ENCODE results near the gene SPATA12.

GRCh38 chr3:57087361-57088092 lies 27.1 kb downstream of the SPATA12 start:
- no peak for TF ChIP-seq EZH2 (IDR thresholded peaks at IDR 0.05)
- TF ChIP-seq POLR2AphosphoS5 (IDR thresholded peaks at IDR 0.05; ENCODE audit: borderline replicate concordance, low read depth, low read length), result no peak
